Measurements from ENCODE around the gene RHOB. TPM values are rescaled to one million over a fixed set of nuclear protein-coding genes. Genes with fewer than 3 reads are reported as not detected.
"Not testable (repeated sequence)": the region's sequence is repeated elsewhere in the genome, so short reads cannot be mapped to it uniquely, and the experiment has no call there.

Gene RHOB
- total RNA-seq, 2 experiments from 2014 or later: 43.8 to 44.0 TPM

GRCh38 chr2:20482725-20483124, 35.9 kb downstream of the RHOB start:
- POLR2A ChIA-PET: no interaction called here
- CTCF ChIA-PET: no interaction called here

GRCh38 chr2:20483194-20483895, 36.5 kb downstream of the RHOB start:
- CTCF ChIA-PET: interaction anchor here (1.8 kb wide), 1 partner anchor 33 kb away, joined by 4 read pairs; no protein-coding TSS in a partner anchor
- POLR2A ChIA-PET: no interaction called here

- POLR2A ChIA-PET: no interaction called here
- CTCF ChIA-PET: interaction anchor here (1.8 kb wide), 1 partner anchor 32 kb away, joined by 4 read pairs; no protein-coding TSS in a partner anchor
These were observed 37.3 kb downstream of the RHOB start for GRCh38 chr2:20484034-20484617.

GRCh38 chr2:20484810-20485611, 38.1 kb downstream of the RHOB start:
- ChIA-PET POLR2A (no interaction called here), CTCF (interaction anchor here (1.8 kb wide), 1 partner anchor 31 kb away, joined by 4 read pairs; no protein-coding TSS in a partner anchor)

- CTCF ChIA-PET: no interaction called here
- POLR2A ChIA-PET: no interaction called here
These were observed 38.9 kb downstream of the RHOB start for GRCh38 chr2:20485612-20486388.

- POLR2A ChIA-PET: no interaction called here
- CTCF ChIA-PET: no interaction called here
These were observed 39.7 kb downstream of the RHOB start for GRCh38 chr2:20486571-20486970.

GRCh38 chr2:20487030-20487391, 40.1 kb downstream of the RHOB start:
- CTCF ChIA-PET: no interaction called here
- POLR2A ChIA-PET: no interaction called here

GRCh38 chr2:20487392-20488174, 40.7 kb downstream of the RHOB start:
- POLR2A ChIA-PET: no interaction called here
- CTCF ChIA-PET: no interaction called here

GRCh38 chr2:20488201-20488641, 41.3 kb downstream of the RHOB start:
- ChIA-PET POLR2A (no interaction called here), CTCF (no interaction called here)

GRCh38 chr2:20488782-20489181, 41.9 kb downstream of the RHOB start:
- ChIA-PET CTCF (no interaction called here), POLR2A (no interaction called here)

GRCh38 chr2:20490300-20491181, 43.7 kb downstream of the RHOB start:
- ChIA-PET CTCF (interaction anchor here (1.2 kb wide), 1 partner anchor 145 kb away, joined by 3 read pairs; no protein-coding TSS in a partner anchor), POLR2A (no interaction called here)

GRCh38 chr2:20491739-20492531, 45.1 kb downstream of the RHOB start:
- ChIA-PET CTCF (no interaction called here), POLR2A (no interaction called here)

- CTCF ChIA-PET, POLR2A ChIA-PET: not testable (repeated sequence)
These were observed 46.2 kb downstream of the RHOB start for GRCh38 chr2:20493095-20493494.

- CTCF ChIA-PET: no interaction called here
- POLR2A ChIA-PET: no interaction called here
These were observed 47.4 kb downstream of the RHOB start for GRCh38 chr2:20494241-20494640.

GRCh38 chr2:20496076-20496872, 49.4 kb downstream of the RHOB start:
- ChIA-PET CTCF (interaction anchor here (1.6 kb wide), 1 partner anchor 146 kb away, joined by 4 read pairs; no protein-coding TSS in a partner anchor), POLR2A (no interaction called here)

- CTCF ChIA-PET: interaction anchor here (0.8 to 1.6 kb wide), 2 partner anchors 145 kb away, joined by 3 to 4 read pairs; no protein-coding TSS in a partner anchor
These were observed 50.1 kb downstream of the RHOB start for GRCh38 chr2:20496942-20497341.

More at GRCh38 chr2:20496942-20497341, 50.1 kb downstream of the RHOB start:
- POLR2A ChIA-PET: no interaction called here

All from activated CD8-positive, alpha-beta memory T cell treated with anti-CD3 and anti-CD28 coated beads for 36 hours (primary cell).